PC-3 (cell line): ENCODE results near the gene LRRC8A. TPM values are rescaled to one million over a fixed set of nuclear protein-coding genes. Genes with fewer than 3 reads are reported as not detected.

ENCODE experiments used
- ATAC-seq: fragments of 200-7000 bp; cut with Tn5 transposase; 2 replicates; pipeline ENCODE4 v1.9.1; 2020; ENCODE audit warnings: mild to moderate bottlenecking, moderate library complexity
- BruUV-seq: library from RNA; stranded (reverse); fragments of 400-500 nt; replicated peaks from 2 replicates; lab custom pipeline; 2021; lab: Mats Ljungman, UMichigan
- CTCF ChIA-PET: fragments of 300-600 bp; sonication (Branson Sonifier 250); formaldehyde crosslinking; loops from one replicate; lab custom pipeline; 2022; ENCODE audit warnings: antibody characterized with exemption; lab: Charles Lee
- POLR2A ChIA-PET: fragments of 300-600 bp; sonication (Branson Sonifier 250); formaldehyde crosslinking; loops from one replicate; lab custom pipeline; 2022; ENCODE audit warnings: antibody characterized with exemption; ENCODE audit not compliant: unreplicated experiment; lab: Charles Lee
- DNase-seq: peaks from one replicate; pipeline ENCODE4 v3.0.0-alpha.2; 2015
- H2AFZ ChIP-seq: fragments of 300-600 bp; sonication (generic); 2 replicates; pipeline ENCODE4 v1.6.0; 2016; ENCODE audit warnings: antibody characterized with exemption, low read length
- H3F3A ChIP-seq: fragments of 300-600 bp; sonication (generic); one replicate; pipeline ENCODE4 v1.6.0; 2017; ENCODE audit warnings: antibody characterized with exemption, low read length, control low read depth, mild to moderate bottlenecking; ENCODE audit not compliant: unreplicated experiment
- H3K27ac ChIP-seq: fragments of 300-600 bp; sonication (generic); 2 replicates; pipeline ENCODE4 v1.5.1; 2016; ENCODE audit warnings: mild to moderate bottlenecking, low read length
- H3K27me3 ChIP-seq: fragments of 300-600 bp; sonication (generic); 2 replicates; pipeline ENCODE4 v1.6.1; 2016; ENCODE audit warnings: low read length, mixed read lengths
- H3K36me3 ChIP-seq: fragments of 300-600 bp; sonication (generic); 2 replicates; pipeline ENCODE4 v1.6.1; 2016; ENCODE audit warnings: low read depth, mixed run types, low read length, mixed read lengths
- H3K4me1 ChIP-seq: fragments of 300-600 bp; sonication (generic); 2 replicates; pipeline ENCODE4 v1.5.1; 2016; ENCODE audit warnings: low read length; ENCODE audit not compliant: insufficient read depth
- H3K4me2 ChIP-seq: fragments of 300-600 bp; sonication (generic); 2 replicates; pipeline ENCODE4 v1.6.0; 2016; ENCODE audit warnings: low read length
- H3K4me3 ChIP-seq: fragments of 300-600 bp; sonication (generic); 2 replicates; pipeline ENCODE4 v1.5.1; 2016; ENCODE audit warnings: mild to moderate bottlenecking, low read length, mixed read lengths
- H3K79me2 ChIP-seq: fragments of 300-600 bp; sonication (generic); 2 replicates; pipeline ENCODE4 v1.6.1; 2017; ENCODE audit warnings: low read length, mixed read lengths
- H3K9ac ChIP-seq: fragments of 300-600 bp; sonication (generic); 2 replicates; pipeline ENCODE4 v1.6.0; 2016; ENCODE audit warnings: mild to moderate bottlenecking, low read length
- H3K9me2 ChIP-seq: fragments of 300-600 bp; sonication (generic); replicated peaks from 2 replicates; pipeline ENCODE4 v1.6.1; 2016; ENCODE audit warnings: mixed run types, low read length, mixed read lengths
- H3K9me3 ChIP-seq: fragments of 300-600 bp; sonication (generic); 2 replicates; pipeline ENCODE4 v1.6.1; 2016; ENCODE audit warnings: low read length, mixed read lengths
- H4K20me1 ChIP-seq: fragments of 300-600 bp; sonication (generic); 2 replicates; pipeline ENCODE4 v1.6.1; 2016; ENCODE audit warnings: low read length, mixed read lengths
- CTCF ChIP-seq: fragments of 300-600 bp; sonication (generic); conservative IDR thresholded peaks from 2 replicates; pipeline ENCODE4 v1.5.1; 2017; ENCODE audit warnings: antibody characterized with exemption, low read depth, mild to moderate bottlenecking, low read length
- EZH2 ChIP-seq: fragments of 300-600 bp; sonication (generic); IDR thresholded peaks from one replicate; pipeline ENCODE4 v1.6.1; 2017; ENCODE audit warnings: antibody characterized with exemption, mild to moderate bottlenecking, low read length; ENCODE audit not compliant: unreplicated experiment
- EZH2phosphoT487 ChIP-seq: fragments of 300-600 bp; sonication (generic); IDR thresholded peaks from 2 replicates; pipeline ENCODE4 v1.6.1; 2018; ENCODE audit warnings: mild to moderate bottlenecking, antibody characterized with exemption, low read length, borderline replicate concordance
- intact Hi-C: fragments of 100-400 bp; cut with micrococcal nuclease; formaldehyde crosslinking; loops from 2 replicates; pipeline ENCODE4 v1.9.0; 2023
- total RNA-seq: library from RNA; depleted of rRNA; stranded (reverse); fragments of >200 nt; gene quantifications from 2 replicates; pipeline ENCODE4 v1.2.3, GENCODE V29; 2014

LRRC8A gene
- total RNA-seq, 1 experiment from 2014 or later, result 65.5 TPM

GRCh38 chr9:128886211-128886891 is 4.4 kb downstream of the LRRC8A start:
- CTCF ChIA-PET, result no interaction called here
- POLR2A ChIA-PET, result no interaction called here
- peaks cover 18% of the 10 kb centered on the region for H3K36me3 ChIP-seq

GRCh38 chr9:128887049-128887448 is 5.1 kb downstream of the LRRC8A start:
- no peaks in the 10 kb centered on the region for H3K27me3 ChIP-seq
- no peaks in the 10 kb centered on the region for H3F3A ChIP-seq
- BruUV-seq, result no TSS peak
- peaks cover 18% of the 10 kb centered on the region for H3K36me3 ChIP-seq
- no peak overlapping the region for H3K4me3 ChIP-seq
- no peaks in the 10 kb centered on the region for H3K9me3 ChIP-seq
- H3K79me2 ChIP-seq, result peaks cover 87% of the 10 kb centered on the region
- no peak overlapping the region for H2AFZ ChIP-seq
- ATAC-seq (no peak), DNase-seq (no peak)
- CTCF ChIA-PET, result no interaction called here
- TF ChIP-seq EZH2 (no peak), EZH2phosphoT487 (no peak), CTCF (no peak)
- H4K20me1 ChIP-seq, result peaks cover 11% of the 10 kb centered on the region
- H3K4me1 ChIP-seq, result peaks cover 29% of the 10 kb centered on the region
- H3K9ac ChIP-seq, result no peak overlapping the region
- intact Hi-C loops, result no loop called here
- no peaks in the 10 kb centered on the region for H3K9me2 ChIP-seq
- POLR2A ChIA-PET, result no interaction called here
- no peak overlapping the region for H3K27ac ChIP-seq
- no peak overlapping the region for H3K4me2 ChIP-seq

More at GRCh38 chr9:128886211-128886891, 4.4 kb downstream of the LRRC8A start:
- no peaks in the 10 kb centered on the region for H3K9me3 ChIP-seq
- H3K79me2 ChIP-seq, result peaks cover 81% of the 10 kb centered on the region
- H3K4me3 ChIP-seq, result no peak overlapping the region
- ATAC-seq, result no peak
- TF ChIP-seq CTCF, result no peak
- TF ChIP-seq EZH2phosphoT487, result no peak
- no peak for TF ChIP-seq EZH2
- intact Hi-C loops, result no loop called here
- H3K27me3 ChIP-seq, result no peaks in the 10 kb centered on the region
- H2AFZ ChIP-seq, result no peak overlapping the region
- DNase-seq, result no peak
- no TSS peak for BruUV-seq
- H3F3A ChIP-seq, result no peaks in the 10 kb centered on the region
- H3K9ac ChIP-seq, result no peak overlapping the region
- no peak overlapping the region for H3K27ac ChIP-seq
- no peaks in the 10 kb centered on the region for H3K9me2 ChIP-seq
- H4K20me1 ChIP-seq, result peaks cover 11% of the 10 kb centered on the region
- no peak overlapping the region for H3K4me2 ChIP-seq
- H3K4me1 ChIP-seq, result peaks cover 22% of the 10 kb centered on the region

GRCh38 chr9:128887914-128888350 is 6.0 kb downstream of the LRRC8A start:
- no peak for DNase-seq
- Histone ChIP-seq H3K9ac (no peak overlapping the region), H3K4me3 (no peak overlapping the region), H3K79me2 (peaks cover 83% of the 10 kb centered on the region), H3K27me3 (no peaks in the 10 kb centered on the region), H2AFZ (no peak overlapping the region), H3K9me2 (no peaks in the 10 kb centered on the region), H3K36me3 (peaks cover 18% of the 10 kb centered on the region), H3K9me3 (no peaks in the 10 kb centered on the region), H3F3A (no peaks in the 10 kb centered on the region), H3K4me2 (no peak overlapping the region), H3K4me1 (peaks cover 38% of the 10 kb centered on the region), H3K27ac (0 out of 2 replicates have a peak overlapping the region, but pooled peaks have one; percentile 19), H4K20me1 (peaks cover 11% of the 10 kb centered on the region)
- CTCF ChIA-PET, result interaction anchor here (0.6 kb wide), 1 partner anchor 32 kb away, joined by 4 read pairs; no protein-coding TSS in a partner anchor
- TF ChIP-seq CTCF (no peak), EZH2 (no peak), EZH2phosphoT487 (no peak)
- ATAC-seq, result peak; percentile 40
- intact Hi-C loops, result no loop called here
- POLR2A ChIA-PET, result no interaction called here
- no TSS peak for BruUV-seq
